ENCODE results near the gene BABAM2. TPM values are rescaled to one million over a fixed set of nuclear protein-coding genes. Genes with fewer than 3 reads are reported as not detected.

The BABAM2 gene
- total RNA-seq, 1 donor from 2014 or later = 28.5 TPM

GRCh38 chr2:28163028-28163427 is 272.5 kb downstream of the BABAM2 start:
- H3K9ac ChIP-seq (ENCODE audit: low read length) = no peak overlapping the region
- H3K9me3 ChIP-seq (ENCODE audit: insufficient read depth, low read depth, low read length) = no peaks in the 10 kb centered on the region
- Mint-ChIP-seq H3K4me3 (ENCODE audit: unreplicated experiment) (no peak overlapping the region), H3K36me3 (ENCODE audit: low read depth, unreplicated experiment) (no peaks in the 10 kb centered on the region), H3K4me1 (ENCODE audit: low read depth, unreplicated experiment) (peaks cover 48% of the 10 kb centered on the region), H3K9me3 (ENCODE audit: unreplicated experiment) (peaks cover 1% of the 10 kb centered on the region), H3K27ac (ENCODE audit: unreplicated experiment) (no peak overlapping the region), H3K27me3 (ENCODE audit: low read depth, unreplicated experiment) (no peaks in the 10 kb centered on the region)
- peaks cover 18% of the 10 kb centered on the region for H3K4me1 ChIP-seq (ENCODE audit: insufficient read depth, low read length)
- H3K36me3 ChIP-seq (ENCODE audit: insufficient read depth, low read length) = no peaks in the 10 kb centered on the region
- no peaks in the 10 kb centered on the region for H3K79me2 ChIP-seq (ENCODE audit: insufficient read depth, low read length)
- H3K27ac ChIP-seq (ENCODE audit: low read depth, low read length) = no peak overlapping the region
- no peaks in the 10 kb centered on the region for H4K20me1 ChIP-seq (ENCODE audit: insufficient read depth, low read length)
- FAIRE-seq = no peak
- H2AFZ ChIP-seq (ENCODE audit: low read depth, low read length) = no peak overlapping the region
- H3K4me2 ChIP-seq (ENCODE audit: low read length) = no peak overlapping the region
- DNase-seq (ENCODE audit: low read depth) = no peak
- no peak for TF ChIP-seq CTCF (IDR thresholded peaks at IDR 0.05; ENCODE audit: insufficient read depth, low read depth, low read length)
- TF ChIP-seq EZH2 (IDR thresholded peaks at IDR 0.05; ENCODE audit: insufficient read depth, low read length) = no peak
- H3K27me3 ChIP-seq (ENCODE audit: insufficient read depth, low read length) = no peaks in the 10 kb centered on the region
- H3K4me3 ChIP-seq (ENCODE audit: insufficient read depth, low read depth, low read length) = no peak overlapping the region

- H3K9me3 Mint-ChIP-seq (ENCODE audit: unreplicated experiment) = peaks cover 1% of the 10 kb centered on the region
Measured at GRCh38 chr2:28163627-28164279, 273.2 kb downstream of the BABAM2 start.

More at GRCh38 chr2:28163627-28164279, 273.2 kb downstream of the BABAM2 start:
- H3K79me2 ChIP-seq (ENCODE audit: insufficient read depth, low read length) = no peaks in the 10 kb centered on the region
- H3K27me3 Mint-ChIP-seq (ENCODE audit: low read depth, unreplicated experiment) = no peaks in the 10 kb centered on the region
- no peak overlapping the region for H3K4me3 ChIP-seq (ENCODE audit: insufficient read depth, low read depth, low read length)
- no peak overlapping the region for H3K27ac ChIP-seq (ENCODE audit: low read depth, low read length)
- no peaks in the 10 kb centered on the region for H3K36me3 ChIP-seq (ENCODE audit: insufficient read depth, low read length)
- H3K36me3 Mint-ChIP-seq (ENCODE audit: low read depth, unreplicated experiment) = no peaks in the 10 kb centered on the region
- H3K27me3 ChIP-seq (ENCODE audit: insufficient read depth, low read length) = no peaks in the 10 kb centered on the region
- no peak overlapping the region for H3K4me3 Mint-ChIP-seq (ENCODE audit: unreplicated experiment)
- no peaks in the 10 kb centered on the region for H3K9me3 ChIP-seq (ENCODE audit: insufficient read depth, low read depth, low read length)
- TF ChIP-seq EZH2 (IDR thresholded peaks at IDR 0.05; ENCODE audit: insufficient read depth, low read length) (no peak), CTCF (IDR thresholded peaks at IDR 0.05; ENCODE audit: insufficient read depth, low read depth, low read length) (no peak)
- no peak overlapping the region for H3K27ac Mint-ChIP-seq (ENCODE audit: unreplicated experiment)
- H3K4me1 ChIP-seq (ENCODE audit: insufficient read depth, low read length) = peaks cover 25% of the 10 kb centered on the region
- H3K9ac ChIP-seq (ENCODE audit: low read length) = no peak overlapping the region
- DNase-seq (ENCODE audit: low read depth) (no peak), FAIRE-seq (no peak)
- H4K20me1 ChIP-seq (ENCODE audit: insufficient read depth, low read length) = no peaks in the 10 kb centered on the region
- no peak overlapping the region for H3K4me2 ChIP-seq (ENCODE audit: low read length)
- H3K4me1 Mint-ChIP-seq (ENCODE audit: low read depth, unreplicated experiment) = peaks cover 48% of the 10 kb centered on the region
- no peak overlapping the region for H2AFZ ChIP-seq (ENCODE audit: low read depth, low read length)
